Astrocyte (in vitro differentiated cells and primary cell): ENCODE results near the gene PHOSPHO2. TPM values are rescaled to one million over a fixed set of nuclear protein-coding genes. Genes with fewer than 3 reads are reported as not detected.
"Not testable (repeated sequence)": the region's sequence is repeated elsewhere in the genome, so short reads cannot be mapped to it uniquely, and the experiment has no call there.

ENCODE experiments used
- DNase-seq: peaks from one replicate; pipeline ENCODE4 v3.0.0-alpha.2; 2010; ENCODE audit warnings: low read depth
- FAIRE-seq: peaks from 2 replicates; lab custom pipeline; 2011; peaks lifted over from hg19 to GRCh38; lab: Jason Lieb, UNC
- H2AFZ ChIP-seq: 2 replicates; pipeline ENCODE4 v1.6.0; 2012; ENCODE audit warnings: low read depth, low read length, inconsistent platforms
- H3K27ac ChIP-seq: 2 replicates; pipeline ENCODE4 v1.5.1; 2011; ENCODE audit warnings: low read depth, low read length, inconsistent platforms
- H3K27me3 ChIP-seq: 2 replicates; pipeline ENCODE4 v1.6.0; 2011; ENCODE audit warnings: low read length, inconsistent platforms; ENCODE audit not compliant: insufficient read depth
- H3K36me3 ChIP-seq: 2 replicates; pipeline ENCODE4 v1.5.1; 2011; ENCODE audit warnings: low read length, inconsistent platforms; ENCODE audit not compliant: insufficient read depth
- H3K4me1 ChIP-seq: 2 replicates; pipeline ENCODE4 v1.5.1; 2011; ENCODE audit warnings: low read length, inconsistent platforms; ENCODE audit not compliant: insufficient read depth
- H3K4me2 ChIP-seq: 2 replicates; pipeline ENCODE4 v1.6.0; 2012; ENCODE audit warnings: low read length, inconsistent platforms
- H3K4me3 ChIP-seq: 2 replicates; pipeline ENCODE4 v1.5.1; 2011; ENCODE audit warnings: low read depth, mild to moderate bottlenecking, low read length, inconsistent platforms; ENCODE audit not compliant: insufficient read depth
- H3K79me2 ChIP-seq: 2 replicates; pipeline ENCODE4 v1.6.0; 2012; ENCODE audit warnings: mild to moderate bottlenecking, low read length, inconsistent platforms; ENCODE audit not compliant: insufficient read depth
- H3K9ac ChIP-seq: 2 replicates; pipeline ENCODE4 v1.6.0; 2012; ENCODE audit warnings: mild to moderate bottlenecking, low read length, inconsistent platforms
- H3K9me3 ChIP-seq: 2 replicates; pipeline ENCODE4 v1.5.1; 2012; ENCODE audit warnings: low read depth, mild to moderate bottlenecking, low read length, inconsistent platforms; ENCODE audit not compliant: insufficient read depth
- H4K20me1 ChIP-seq: 2 replicates; pipeline ENCODE4 v1.6.0; 2012; ENCODE audit warnings: low read length, inconsistent platforms; ENCODE audit not compliant: insufficient read depth
- H3K27ac Mint-ChIP-seq: one replicate; pipeline ENCODE4 v1.8.0; 2021; ENCODE audit warnings: mild to moderate bottlenecking, mixed read lengths; ENCODE audit not compliant: unreplicated experiment
- H3K27me3 Mint-ChIP-seq: one replicate; pipeline ENCODE4 v1.8.0; 2021; ENCODE audit warnings: low read depth, mixed read lengths; ENCODE audit not compliant: unreplicated experiment
- H3K36me3 Mint-ChIP-seq: one replicate; pipeline ENCODE4 v1.8.0; 2021; ENCODE audit warnings: low read depth, mixed read lengths; ENCODE audit not compliant: unreplicated experiment
- H3K4me1 Mint-ChIP-seq: one replicate; pipeline ENCODE4 v1.8.0; 2021; ENCODE audit warnings: low read depth, mixed read lengths; ENCODE audit not compliant: unreplicated experiment
- H3K4me3 Mint-ChIP-seq: one replicate; pipeline ENCODE4 v1.8.0; 2021; ENCODE audit warnings: mild to moderate bottlenecking, moderate library complexity, mixed read lengths; ENCODE audit not compliant: unreplicated experiment
- H3K9me3 Mint-ChIP-seq: one replicate; pipeline ENCODE4 v1.8.0; 2021; ENCODE audit warnings: mild to moderate bottlenecking, mixed read lengths; ENCODE audit not compliant: unreplicated experiment
- CTCF ChIP-seq: IDR thresholded peaks from 2 replicates; pipeline ENCODE4 v1.5.1; 2011; ENCODE audit warnings: low read depth, mild to moderate bottlenecking, inconsistent platforms, low read length, moderate library complexity; ENCODE audit not compliant: insufficient read depth
- EZH2 ChIP-seq: IDR thresholded peaks from 2 replicates; pipeline ENCODE4 v1.6.1; 2012; ENCODE audit warnings: mild to moderate bottlenecking, low read length, inconsistent platforms; ENCODE audit not compliant: insufficient read depth
- total RNA-seq: library from RNA; stranded (reverse); gene quantifications from 2 replicates; pipeline ENCODE4 v1.2.1, GENCODE V29; 2021

Gene PHOSPHO2
- total RNA-seq, 1 donor from 2014 or later: 3.0 TPM

GRCh38 chr2:169686825-169687224, 7.4 kb upstream of the PHOSPHO2 start:
- not testable (repeated sequence) for H3K4me3 ChIP-seq, H3K4me3 Mint-ChIP-seq, H2AFZ ChIP-seq, H3K9ac ChIP-seq, H3K79me2 ChIP-seq, H4K20me1 ChIP-seq, H3K36me3 ChIP-seq, H3K4me2 ChIP-seq, H3K27me3 ChIP-seq, H3K36me3 Mint-ChIP-seq, DNase-seq, FAIRE-seq, H3K9me3 Mint-ChIP-seq, H3K27me3 Mint-ChIP-seq, H3K27ac Mint-ChIP-seq, H3K27ac ChIP-seq, H3K4me1 Mint-ChIP-seq, H3K9me3 ChIP-seq, H3K4me1 ChIP-seq

GRCh38 chr2:169687943-169688342, 6.3 kb upstream of the PHOSPHO2 start:
- H3K4me1 ChIP-seq, H2AFZ ChIP-seq, H3K36me3 ChIP-seq, H3K27ac Mint-ChIP-seq, H3K9me3 ChIP-seq, H4K20me1 ChIP-seq, H3K4me3 ChIP-seq, H3K27me3 ChIP-seq, H3K27ac ChIP-seq, H3K9me3 Mint-ChIP-seq, DNase-seq, H3K4me3 Mint-ChIP-seq, H3K27me3 Mint-ChIP-seq, H3K4me2 ChIP-seq, H3K36me3 Mint-ChIP-seq, H3K4me1 Mint-ChIP-seq, H3K79me2 ChIP-seq, FAIRE-seq, H3K9ac ChIP-seq: not testable (repeated sequence)

- Mint-ChIP-seq H3K4me1 (peaks cover 2% of the 10 kb centered on the region), H3K27me3 (peaks cover 3% of the 10 kb centered on the region), H3K36me3 (no peaks in the 10 kb centered on the region), H3K27ac (no peak overlapping the region), H3K4me3 (no peak overlapping the region), H3K9me3 (peaks cover 4% of the 10 kb centered on the region)
- FAIRE-seq (no peak), DNase-seq (no peak)
- TF ChIP-seq CTCF (no peak), EZH2 (no peak)
- Histone ChIP-seq H3K9ac (no peak overlapping the region), H3K4me3 (no peak overlapping the region), H3K27me3 (no peaks in the 10 kb centered on the region), H3K9me3 (no peaks in the 10 kb centered on the region), H3K4me1 (no peaks in the 10 kb centered on the region), H4K20me1 (no peaks in the 10 kb centered on the region), H3K79me2 (no peaks in the 10 kb centered on the region), H3K27ac (no peak overlapping the region), H3K36me3 (no peaks in the 10 kb centered on the region), H3K4me2 (no peak overlapping the region), H2AFZ (no peak overlapping the region)
These were observed 3.3 kb upstream of the PHOSPHO2 start for GRCh38 chr2:169690958-169691357.

GRCh38 chr2:169692718-169693117, 1.6 kb upstream of the PHOSPHO2 start:
- peaks cover 3% of the 10 kb centered on the region for H3K27me3 Mint-ChIP-seq
- H3K4me3 ChIP-seq: no peak overlapping the region

More at GRCh38 chr2:169692718-169693117, 1.6 kb upstream of the PHOSPHO2 start:
- no peaks in the 10 kb centered on the region for H3K9me3 ChIP-seq
- no peaks in the 10 kb centered on the region for H4K20me1 ChIP-seq
- no peaks in the 10 kb centered on the region for H3K79me2 ChIP-seq
- H3K36me3 Mint-ChIP-seq: no peaks in the 10 kb centered on the region
- no peak overlapping the region for H3K4me2 ChIP-seq
- no peak for DNase-seq
- H2AFZ ChIP-seq: no peak overlapping the region
- peaks cover 4% of the 10 kb centered on the region for H3K9me3 Mint-ChIP-seq
- no peak for FAIRE-seq
- TF ChIP-seq CTCF (no peak), EZH2 (no peak)
- no peaks in the 10 kb centered on the region for H3K4me1 ChIP-seq
- no peak overlapping the region for H3K9ac ChIP-seq
- no peak overlapping the region for H3K27ac Mint-ChIP-seq
- H3K36me3 ChIP-seq: no peaks in the 10 kb centered on the region
- no peak overlapping the region for H3K4me3 Mint-ChIP-seq
- H3K27ac ChIP-seq: no peak overlapping the region
- H3K27me3 ChIP-seq: no peaks in the 10 kb centered on the region
- H3K4me1 Mint-ChIP-seq: peaks cover 3% of the 10 kb centered on the region
